ENCODE results near the gene MRPL10.
A peak's percentile ranks its signal among the peaks of the same experiment; 100 is the strongest.

The MRPL10 gene

GRCh38 chr17:47838636-47839035, 7.3 kb upstream of the MRPL10 start:
- DNase-seq = no peak

DNA sequence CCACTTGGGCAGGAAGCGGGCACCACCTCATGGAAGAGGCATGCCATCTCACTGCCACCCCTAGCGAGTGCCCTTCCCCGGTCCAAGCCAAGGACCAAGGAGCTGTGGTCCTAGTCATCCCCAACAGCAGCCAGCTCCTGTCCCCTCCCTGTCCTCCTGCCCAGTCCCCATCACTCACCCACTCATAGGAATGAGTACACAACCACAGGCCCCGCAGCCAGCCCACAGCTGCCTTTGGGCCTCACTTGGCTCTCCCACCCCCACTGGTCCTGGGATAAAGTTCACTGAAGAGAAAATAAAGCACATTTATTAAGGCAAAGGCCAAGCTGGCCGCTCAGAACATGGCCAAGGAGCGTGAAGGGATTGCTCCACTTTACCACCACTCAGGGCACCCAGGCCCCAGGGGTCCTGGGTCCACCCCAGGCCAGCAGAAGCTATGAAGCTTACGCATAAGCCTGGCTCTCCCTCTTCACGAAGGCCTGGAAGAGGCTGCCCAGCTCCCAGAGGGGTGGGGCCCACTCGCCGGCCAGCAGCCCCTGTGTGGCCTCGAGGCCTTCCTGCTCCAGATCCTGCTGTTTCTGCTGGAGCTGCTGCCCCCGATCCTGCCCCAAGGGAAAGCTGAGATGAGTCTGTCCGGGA, 6.2 kb upstream of the MRPL10 start:
- no peak for DNase-seq

DNA sequence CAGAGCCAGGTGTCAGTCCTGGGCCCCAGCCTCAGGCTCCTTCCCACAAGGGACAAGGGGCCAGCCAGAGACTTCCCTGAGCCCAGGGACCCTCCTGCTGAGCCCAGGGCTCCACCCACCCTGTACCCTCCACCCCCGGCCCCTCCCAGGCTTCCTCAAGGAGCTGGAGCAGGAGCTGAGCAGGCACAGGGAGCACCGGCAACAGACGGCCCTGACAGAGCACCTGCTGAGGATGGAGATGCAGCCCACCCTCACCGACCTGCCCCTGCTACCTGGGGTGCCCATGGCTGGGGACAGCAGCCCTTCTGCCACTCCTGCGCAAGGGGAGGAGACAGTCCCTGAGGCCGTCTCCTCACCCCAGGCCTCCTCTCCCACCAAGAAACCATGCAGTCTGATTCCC, 5.3 kb upstream of the MRPL10 start:
- DNase-seq = no peak

- DNase-seq = no peak
Measured at GRCh38 chr17:47834756-47835155, 3.4 kb upstream of the MRPL10 start.

- DNase-seq = no peak
Measured at GRCh38 chr17:47831934-47832327, 590 bp upstream of the MRPL10 start.

- no peak for DNase-seq
Measured at GRCh38 chr17:47830396-47831002, 842 bp downstream of the MRPL10 start.

GRCh38 chr17:47829870-47830269, 1.5 kb downstream of the MRPL10 start:
- peak; percentile 32 for DNase-seq

- DNase-seq = no peak
Measured at GRCh38 chr17:47823519-47823918, 7.8 kb downstream of the MRPL10 start.

DNA sequence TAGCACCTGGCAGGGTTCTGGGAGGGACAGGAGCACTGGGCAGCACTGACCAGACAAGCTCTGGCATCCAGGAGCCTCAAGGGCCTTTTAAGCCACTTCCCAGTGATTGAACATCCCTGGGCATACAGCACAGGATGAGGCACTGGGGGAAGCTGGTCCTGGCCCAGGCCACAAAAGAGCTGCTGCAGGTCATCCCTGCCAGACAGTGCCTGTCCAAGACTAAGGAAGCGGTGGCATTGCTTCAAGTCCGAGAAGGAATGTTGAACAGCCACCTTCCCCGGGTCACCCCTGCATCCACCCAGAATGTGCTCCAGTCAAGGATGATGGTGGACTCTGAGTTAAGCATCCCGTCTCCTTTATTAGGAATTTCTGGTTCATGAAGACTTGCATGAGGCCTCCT, 8.6 kb downstream of the MRPL10 start:
- no peak for DNase-seq

- DNase-seq = peak; percentile 79
Measured at GRCh38 chr17:47821424-47822391, 9.6 kb downstream of the MRPL10 start, which contains the start of gene OSBPL7. Gene OSBPL7 (minus strand): TSS chr17:47821794. CDS start chr17:47820278, 1,516 bp downstream.

DNA sequence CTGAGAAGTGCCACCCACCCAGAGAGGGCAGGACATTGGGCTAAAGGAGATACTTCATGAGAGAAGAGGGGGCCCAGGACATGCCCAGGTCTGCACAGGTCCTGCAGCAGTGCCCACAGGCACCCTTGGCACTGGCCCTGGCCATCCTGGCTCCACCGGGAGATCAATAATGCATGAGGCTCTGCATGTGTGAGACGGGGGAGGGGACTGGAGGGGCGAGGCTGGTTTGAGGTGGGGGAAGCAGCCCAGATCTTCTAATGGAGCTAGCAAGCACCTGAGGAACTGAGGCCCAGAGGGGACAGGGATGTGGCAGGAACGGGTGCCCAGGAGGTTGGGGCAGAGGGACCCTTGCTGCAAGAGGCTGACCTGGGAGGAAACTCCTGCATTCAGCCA, 10.3 kb downstream of the MRPL10 start:
- no peak for DNase-seq

- no peak for DNase-seq
Measured at GRCh38 chr17:47820033-47820789, 11.1 kb downstream of the MRPL10 start.

DNA sequence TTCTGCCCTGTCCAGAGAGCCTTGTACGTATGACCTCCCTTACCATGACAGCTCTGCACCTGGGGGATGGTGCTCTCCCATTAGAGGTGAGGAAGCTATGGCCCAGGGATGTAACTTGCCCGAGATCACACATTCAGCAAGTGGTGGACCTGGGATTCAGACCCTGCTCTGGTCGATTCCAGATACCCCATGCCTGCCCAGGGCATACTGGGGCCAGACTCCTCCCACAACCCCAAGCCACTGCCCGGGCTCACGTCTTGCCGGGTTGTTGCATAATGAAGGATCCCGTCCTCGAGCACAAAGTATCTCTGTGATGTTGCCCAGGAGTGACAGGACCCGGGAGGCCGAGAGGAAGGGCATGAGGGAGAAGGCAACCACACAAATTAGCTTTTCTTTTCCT, 11.9 kb downstream of the MRPL10 start:
- DNase-seq = no peak

DNA sequence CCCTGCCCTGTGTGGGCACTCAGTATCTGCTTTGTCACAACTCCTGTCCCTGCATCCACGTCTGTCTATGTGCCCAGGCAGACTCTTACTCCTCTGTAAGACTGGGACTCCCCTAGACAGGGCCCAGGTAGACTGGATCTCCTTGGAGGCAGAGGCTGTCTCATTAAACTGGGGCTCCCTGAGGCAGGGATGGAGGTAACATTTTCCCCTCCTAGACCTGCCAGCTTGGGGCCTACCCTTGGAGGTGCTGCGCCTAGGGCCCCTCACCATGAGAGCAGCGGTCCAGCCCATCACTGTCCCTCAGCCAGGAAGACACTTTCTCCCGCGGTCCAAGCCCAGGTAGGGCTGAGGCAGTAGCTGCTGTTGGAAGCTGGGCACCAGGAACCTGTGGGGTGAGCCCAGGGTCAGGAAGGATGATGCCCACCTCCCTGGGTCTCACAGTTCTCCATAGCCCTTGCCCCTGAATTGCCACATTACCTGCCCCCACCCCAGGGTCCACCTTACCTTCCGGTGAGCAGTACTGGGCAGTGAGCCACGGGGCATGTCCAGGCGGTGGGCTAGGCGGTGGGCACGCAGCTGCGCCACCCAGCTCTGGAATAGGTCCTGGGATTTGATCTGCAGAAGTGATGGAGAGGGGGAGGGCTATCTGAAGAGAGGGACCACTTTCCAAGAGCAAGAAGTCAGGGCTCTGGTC, 13.2 kb downstream of the MRPL10 start:
- DNase-seq = no peak

GRCh38 chr17:47816947-47817346, 14.4 kb downstream of the MRPL10 start:
- no peak for DNase-seq

- no peak for DNase-seq
Measured at GRCh38 chr17:47816111-47816735, 15.1 kb downstream of the MRPL10 start.

DNA sequence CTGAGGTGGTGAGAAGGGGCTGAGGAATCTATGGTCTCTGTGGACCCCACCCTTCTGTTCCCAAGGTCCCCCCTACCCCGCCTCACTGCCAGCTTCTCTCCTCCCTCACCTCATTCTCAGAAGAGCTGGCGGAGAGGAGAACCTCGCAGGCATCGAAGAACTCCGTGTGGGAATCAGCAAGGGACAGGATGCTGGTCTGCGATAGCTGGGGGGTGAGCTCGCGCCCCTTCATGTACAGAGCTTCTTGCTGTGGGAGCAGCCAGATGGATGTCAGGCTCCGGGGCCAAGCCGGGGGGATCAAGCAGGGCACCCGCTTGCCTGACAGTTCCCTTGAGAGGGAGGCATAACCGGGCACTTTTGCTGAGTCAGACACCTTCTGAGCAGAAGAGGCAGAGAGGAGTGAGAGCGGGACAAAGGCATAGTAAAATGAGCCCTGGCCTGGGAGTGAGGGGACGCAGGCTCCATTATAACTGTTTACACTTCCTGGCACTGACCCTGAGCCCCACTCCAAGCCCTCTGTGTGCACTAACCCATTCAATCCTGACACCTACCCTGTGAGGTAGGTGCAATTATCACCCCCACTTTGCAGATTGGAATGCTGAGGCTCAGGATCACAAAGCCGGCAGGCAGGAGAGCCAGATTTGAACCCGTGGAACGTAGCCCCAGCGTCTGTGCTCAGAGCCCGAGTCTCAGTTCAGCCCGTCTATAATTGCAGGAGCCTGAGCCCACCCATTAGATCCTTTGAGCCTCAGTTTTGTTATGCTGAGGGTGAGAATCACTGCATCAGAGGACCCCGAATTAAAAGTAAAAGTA, 16.0 kb downstream of the MRPL10 start:
- no peak for DNase-seq

GRCh38 chr17:47813512-47814031, 17.8 kb downstream of the MRPL10 start:
- DNase-seq = no peak

GRCh38 chr17:47813077-47813476, 18.3 kb downstream of the MRPL10 start:
- no peak for DNase-seq

- no peak for DNase-seq
Measured at GRCh38 chr17:47812146-47812920, 19.0 kb downstream of the MRPL10 start.
